CD4-positive, alpha-beta T cell treated with Interleukin-6 for 4 hours (primary cell): ENCODE results near the gene GPR55.
"Not testable (repeated sequence)": the region's sequence is repeated elsewhere in the genome, so short reads cannot be mapped to it uniquely, and the experiment has no call there.

Experiments
- DNase-seq: peaks from one replicate; pipeline ENCODE4 v3.0.0-alpha.2; 2020; ENCODE audit warnings: mixed read lengths

The GPR55 gene, protein sequence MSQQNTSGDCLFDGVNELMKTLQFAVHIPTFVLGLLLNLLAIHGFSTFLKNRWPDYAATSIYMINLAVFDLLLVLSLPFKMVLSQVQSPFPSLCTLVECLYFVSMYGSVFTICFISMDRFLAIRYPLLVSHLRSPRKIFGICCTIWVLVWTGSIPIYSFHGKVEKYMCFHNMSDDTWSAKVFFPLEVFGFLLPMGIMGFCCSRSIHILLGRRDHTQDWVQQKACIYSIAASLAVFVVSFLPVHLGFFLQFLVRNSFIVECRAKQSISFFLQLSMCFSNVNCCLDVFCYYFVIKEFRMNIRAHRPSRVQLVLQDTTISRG

DNA sequence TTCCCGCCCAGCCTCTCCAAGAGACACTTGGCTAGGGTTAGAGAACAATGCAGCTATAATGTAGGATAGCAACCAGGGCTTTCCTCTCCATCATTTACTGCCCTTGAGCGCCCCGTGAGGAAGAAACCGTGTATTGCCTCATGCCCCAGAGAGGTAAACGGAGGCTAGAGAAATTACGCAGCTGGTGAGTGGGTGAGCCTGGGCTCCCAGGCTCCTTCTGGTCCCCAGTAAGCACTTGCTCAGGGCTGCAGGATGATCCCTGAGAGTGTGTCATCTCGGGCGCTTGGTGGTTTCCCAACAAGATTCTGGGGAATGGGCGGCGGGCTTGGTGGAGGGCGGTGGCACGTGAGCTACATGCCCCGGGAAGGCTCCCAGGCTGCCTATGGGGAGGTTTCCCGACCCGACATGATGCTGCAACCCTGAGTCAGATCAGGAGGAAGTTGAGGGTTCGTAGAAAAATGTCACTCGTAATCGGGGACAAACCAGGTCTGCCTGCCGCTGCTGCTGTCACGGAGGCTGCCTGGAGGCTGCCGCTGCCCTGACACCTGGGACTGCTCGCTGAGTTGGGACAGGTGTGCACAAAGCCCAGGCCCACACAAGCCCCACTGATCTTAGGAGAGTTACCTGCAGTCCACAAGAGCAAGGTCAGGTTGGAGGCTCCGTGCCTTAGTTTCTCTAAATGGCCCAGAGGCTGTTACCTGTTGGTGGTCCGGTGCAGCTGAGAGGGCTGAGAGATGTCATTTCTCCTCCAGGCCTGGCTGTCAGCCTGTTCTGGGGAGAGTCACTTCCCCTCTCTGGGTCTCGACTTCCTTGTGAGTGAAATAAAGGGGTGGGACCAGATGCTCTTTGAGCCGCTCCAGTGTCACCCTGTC lies at the start of gene GPR55:
Gene GPR55 (minus strand): TSS at position 773 of the 872 bp plus-strand sequence. CDS start 14,280 bp downstream, outside the sequence.
- DNase-seq, result peak; percentile 61

DNA sequence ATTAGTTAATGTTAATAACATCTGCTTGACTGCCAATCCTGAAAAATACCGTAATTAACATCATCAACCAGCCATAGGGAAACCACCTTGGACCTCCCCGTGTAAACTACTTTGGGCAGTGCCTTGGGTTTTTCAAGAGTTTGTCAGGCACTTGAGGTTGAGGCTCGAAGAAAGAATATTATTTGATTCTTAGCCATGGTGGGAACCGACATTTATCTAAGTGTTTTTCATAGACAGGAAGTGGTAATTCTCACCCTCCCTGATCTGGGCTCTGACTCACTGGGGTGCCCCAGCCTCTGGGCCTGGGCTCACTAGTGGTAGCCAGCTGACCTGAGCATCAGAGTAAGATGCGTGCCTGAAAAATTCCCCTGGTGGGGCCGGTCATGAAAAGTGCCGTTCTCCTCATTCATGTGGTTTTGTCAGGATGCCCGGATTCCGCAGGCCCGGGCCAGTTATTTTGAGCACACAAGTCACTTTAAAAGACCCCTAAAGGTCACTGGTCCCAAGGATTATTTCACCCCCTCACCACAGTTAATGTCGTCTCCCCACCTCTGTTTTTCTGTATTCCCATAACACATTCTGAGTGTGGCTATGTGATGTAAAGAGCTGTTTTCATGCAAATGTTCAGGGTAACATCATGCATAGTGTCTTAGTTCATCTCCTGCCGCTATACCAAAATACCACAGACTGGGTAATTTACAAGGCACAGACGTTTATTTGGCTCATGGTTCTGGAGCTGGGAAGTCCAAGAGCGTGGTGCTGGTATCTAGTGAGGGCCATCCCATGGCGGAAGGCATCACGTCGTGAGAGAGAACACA lies 49.3 kb upstream of the GPR55 start:
- peak; percentile 75 for DNase-seq

DNA sequence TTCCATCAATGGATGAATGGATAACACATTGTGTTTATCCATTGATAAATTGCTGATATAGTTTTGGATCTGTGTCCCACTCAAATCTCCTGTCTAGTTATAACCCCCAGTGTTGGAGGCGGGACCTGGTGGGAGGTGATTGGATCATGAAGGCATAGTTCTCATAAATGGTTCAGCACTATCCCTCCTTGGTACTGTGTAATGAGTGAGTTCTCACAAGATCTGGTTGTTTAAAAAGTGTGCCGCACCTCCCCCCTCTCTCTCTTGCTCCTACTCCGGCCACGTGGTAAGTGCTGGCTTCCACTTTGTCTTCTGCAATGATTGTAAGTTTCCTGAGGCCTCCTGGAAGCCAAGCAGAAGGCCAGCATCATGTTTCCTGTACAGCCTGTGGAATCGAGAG lies 47.0 kb upstream of the GPR55 start:
- no peak for DNase-seq

DNA sequence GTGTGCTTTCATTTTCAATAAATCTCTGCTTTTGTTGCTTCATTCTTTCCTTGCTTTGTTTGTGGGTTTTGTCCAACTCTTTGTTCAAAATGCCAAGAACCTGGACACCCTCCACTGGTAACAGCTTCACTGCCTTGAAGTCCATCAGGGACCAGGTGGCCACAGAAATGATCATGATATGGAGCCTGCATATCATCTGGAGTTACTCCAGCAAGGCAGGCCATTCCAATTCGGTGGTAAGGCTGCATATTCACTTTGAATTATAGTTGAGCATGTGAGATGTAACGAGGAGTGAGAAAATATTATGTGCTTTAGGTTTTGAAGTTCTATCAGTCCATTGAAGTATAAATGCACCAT lies 44.6 kb upstream of the GPR55 start:
- no peak for DNase-seq

DNA sequence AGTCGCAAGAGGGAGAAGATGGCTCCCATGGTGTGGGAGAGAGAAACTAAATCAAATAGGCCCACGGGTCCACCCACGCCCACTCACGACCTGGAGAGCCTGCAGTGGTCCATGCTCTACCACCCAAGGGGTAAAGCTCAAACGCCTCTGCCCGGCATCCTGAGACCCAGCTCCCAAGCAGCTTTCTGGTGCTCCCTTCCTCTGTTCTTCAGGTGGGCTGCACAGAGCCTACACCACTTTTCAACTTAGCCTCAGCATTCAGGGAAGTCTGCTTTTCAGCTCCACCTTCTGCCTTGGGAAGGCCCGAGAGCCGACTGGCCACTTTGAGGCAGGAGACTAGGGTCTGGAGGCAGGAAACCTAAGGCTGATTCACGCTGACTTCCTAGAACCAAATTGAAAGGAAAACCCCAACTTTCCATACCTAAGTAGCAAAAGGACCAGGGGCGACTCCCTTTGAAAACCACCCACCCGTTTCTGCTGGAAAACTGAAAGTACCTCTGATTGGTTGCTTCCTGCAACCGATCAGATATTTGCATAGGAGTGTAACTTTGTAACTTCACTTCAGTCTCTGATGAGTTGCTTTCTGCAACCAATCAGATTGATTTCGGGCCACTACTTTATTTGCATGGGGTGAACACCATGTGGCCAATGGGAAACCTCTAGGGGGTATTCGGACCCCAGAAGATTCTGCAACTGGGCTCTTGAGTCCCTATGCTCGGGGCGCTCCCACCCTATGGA lies 44.0 kb upstream of the GPR55 start:
- no peak for DNase-seq

DNA sequence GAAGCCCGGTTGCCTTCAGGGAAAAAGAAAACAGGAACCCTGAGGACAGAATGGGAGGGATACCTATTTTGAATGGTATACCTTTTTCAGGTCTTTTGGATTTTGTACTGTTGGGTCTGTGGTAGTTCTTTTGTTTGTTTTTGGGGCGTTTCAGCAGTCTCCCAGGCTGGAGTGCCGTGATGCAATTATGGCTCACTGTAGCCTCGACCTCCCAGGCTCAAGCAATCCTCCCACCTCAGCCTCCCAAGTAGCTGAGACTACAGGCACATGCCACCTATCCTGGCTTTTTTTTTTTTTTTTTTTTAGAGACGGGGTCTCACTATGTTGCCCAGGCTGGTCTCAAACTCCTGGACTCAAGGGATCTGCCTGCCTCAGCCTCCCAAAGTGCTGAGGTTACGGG lies 43.3 kb upstream of the GPR55 start:
- not testable (repeated sequence) for DNase-seq

DNA sequence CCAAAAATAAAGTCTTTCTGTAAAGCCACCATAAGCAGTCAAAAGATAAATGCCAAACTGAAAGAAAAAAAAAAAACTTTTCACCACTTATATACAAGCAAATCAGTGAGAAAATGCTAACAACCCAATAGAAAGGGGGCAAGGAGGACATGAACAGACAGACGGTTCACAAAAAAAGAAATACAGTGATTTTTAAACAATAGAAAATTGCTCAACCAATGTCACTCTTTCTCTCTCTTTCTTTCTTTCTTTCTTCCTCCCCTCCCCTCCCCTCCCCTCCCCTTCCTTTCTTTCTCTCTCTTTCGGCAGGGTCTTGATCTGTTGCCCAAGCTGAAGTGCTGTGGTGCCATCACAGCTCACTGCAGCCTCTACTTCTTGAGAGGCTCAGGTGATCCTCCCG lies 42.1 kb upstream of the GPR55 start:
- DNase-seq, result no peak

DNA sequence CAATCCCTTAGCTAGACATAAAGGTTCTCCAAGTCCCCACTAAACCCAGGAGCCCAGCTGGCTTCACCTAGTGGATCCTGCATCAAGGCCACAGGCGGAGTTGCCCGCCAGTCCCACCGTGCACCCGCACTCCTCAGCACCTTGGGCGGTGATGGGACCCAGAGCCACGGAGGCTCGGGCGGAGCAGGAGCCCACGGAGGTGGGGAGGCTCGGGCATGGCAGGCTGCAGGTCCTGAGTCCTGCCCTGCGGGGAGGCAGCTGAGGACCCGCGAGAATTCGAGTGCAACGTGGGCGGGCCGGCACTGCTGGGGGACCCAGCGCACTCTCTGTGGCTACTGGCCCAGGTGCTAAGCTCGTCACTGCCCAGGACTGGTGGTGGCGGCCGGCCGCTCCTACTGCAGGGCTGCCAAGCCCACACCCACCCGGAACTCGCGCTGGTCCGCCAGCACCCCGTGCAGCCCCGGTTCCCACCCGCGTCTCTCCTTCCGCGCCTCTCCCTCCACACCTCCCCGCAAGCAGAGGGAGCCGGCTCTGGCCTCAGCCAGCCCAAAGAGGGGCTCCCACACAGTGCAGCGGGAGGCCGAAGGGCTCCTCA lies 39.2 kb upstream of the GPR55 start:
- DNase-seq, result no peak

DNA sequence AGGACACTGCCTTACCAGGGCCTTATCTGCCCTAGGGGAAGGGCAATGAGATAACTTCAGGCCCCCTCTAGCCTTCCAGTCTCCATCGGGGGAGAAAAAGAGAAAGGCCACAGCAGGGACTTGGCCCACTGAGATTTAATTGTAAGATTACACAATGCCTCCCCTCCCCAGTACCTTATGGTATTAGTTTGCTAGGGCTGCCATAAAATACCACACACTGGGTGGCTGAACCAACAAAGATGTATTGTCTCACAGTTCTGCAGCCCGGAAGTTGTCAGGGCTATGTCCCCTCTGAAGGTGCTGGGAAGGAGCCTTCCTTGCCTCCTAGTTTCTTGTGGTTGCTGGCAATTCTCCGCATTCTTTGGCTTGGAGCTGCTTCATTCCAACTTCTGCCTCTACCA lies 36.0 kb upstream of the GPR55 start:
- DNase-seq, result no peak

DNA sequence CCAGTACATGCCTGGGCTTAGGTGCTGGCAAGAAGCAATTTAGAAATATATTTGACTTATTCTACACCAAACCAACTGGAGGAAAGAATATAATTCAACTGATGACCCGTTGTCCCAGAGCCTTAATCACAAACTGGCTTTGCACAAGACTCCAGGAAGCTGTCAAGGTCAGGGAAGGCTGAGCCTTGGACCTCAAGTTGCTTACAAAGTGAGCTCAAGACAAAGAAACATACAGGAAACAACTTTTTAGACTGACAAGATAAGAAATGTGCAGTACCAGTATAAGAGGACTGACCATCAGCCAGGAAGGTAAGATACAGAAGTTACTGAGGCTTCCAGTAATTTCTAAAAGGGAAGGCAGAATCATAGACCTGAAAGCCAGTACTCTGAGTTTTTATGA lies 35.0 kb upstream of the GPR55 start:
- DNase-seq, result no peak

DNA sequence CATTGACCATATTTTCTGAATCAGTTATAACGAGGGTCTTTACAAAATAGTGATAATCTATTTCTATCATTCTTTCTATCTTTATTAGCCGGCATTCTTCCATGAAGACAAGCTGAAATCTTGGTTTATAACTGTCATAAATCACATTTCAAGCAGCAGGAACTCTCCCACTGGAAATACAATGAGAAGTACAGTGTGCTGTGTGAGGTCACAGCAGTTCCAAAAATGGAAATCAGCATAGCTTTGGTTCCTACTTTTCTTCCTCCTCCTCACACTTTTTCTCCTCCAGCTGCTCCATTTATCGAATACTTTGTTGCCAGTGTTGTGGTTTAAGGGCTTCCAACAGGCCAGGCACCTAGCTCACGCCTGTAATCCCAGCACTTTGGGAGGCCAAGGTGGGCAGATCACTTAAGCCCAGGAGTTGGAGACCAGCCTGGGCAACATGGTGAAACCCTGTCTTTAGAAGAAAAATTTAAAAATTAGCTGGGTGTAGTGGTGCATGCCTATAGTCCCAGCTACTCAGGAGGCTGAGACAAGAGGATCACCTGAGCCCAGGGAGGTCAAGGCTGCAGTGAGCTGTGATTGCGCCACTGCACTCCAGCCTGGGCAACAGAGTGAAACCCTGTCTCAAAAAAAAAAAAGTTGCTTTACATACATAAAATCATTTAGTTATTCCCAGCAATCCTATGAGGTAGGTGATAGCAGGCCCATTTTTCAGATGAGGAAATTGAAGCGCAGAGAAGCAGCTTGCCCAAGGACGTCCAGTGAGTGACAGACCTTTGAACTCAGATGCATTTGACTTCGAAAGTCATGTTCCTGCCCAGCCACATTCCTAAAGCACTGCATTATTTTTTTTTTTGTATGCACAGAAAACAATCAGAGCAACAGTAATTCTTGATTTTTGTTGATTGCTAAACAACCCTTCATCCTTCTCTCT lies 34.0 kb upstream of the GPR55 start:
- no peak for DNase-seq

DNA sequence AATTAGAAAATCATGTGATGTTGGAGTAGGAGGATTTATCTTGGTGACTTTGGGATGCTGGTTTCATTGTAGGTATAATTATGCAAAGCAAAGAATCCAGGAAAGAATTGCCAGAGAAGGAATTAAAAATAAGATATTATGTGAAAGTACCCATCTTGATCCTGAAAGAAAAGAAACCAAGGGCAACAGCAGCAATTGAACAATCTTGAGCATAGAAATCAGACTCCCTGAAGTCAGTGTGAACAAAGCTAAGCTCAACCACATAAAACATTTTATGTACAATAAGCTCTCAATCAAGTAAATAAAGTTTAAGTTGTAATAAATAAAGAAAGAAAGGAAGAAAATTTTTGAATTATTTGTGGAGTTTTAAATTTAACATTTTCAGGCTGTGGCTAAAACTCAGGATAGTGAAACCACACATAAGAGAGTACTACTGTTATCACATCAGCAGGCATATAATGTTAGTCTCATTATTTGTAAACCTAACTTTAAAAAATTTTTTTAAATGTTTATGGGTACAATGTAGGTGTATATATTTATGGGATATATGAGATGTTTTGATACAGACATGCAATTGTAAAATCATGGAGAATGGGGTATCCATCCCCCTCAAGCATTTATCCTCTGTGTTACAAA lies 32.8 kb upstream of the GPR55 start:
- no peak for DNase-seq

DNA sequence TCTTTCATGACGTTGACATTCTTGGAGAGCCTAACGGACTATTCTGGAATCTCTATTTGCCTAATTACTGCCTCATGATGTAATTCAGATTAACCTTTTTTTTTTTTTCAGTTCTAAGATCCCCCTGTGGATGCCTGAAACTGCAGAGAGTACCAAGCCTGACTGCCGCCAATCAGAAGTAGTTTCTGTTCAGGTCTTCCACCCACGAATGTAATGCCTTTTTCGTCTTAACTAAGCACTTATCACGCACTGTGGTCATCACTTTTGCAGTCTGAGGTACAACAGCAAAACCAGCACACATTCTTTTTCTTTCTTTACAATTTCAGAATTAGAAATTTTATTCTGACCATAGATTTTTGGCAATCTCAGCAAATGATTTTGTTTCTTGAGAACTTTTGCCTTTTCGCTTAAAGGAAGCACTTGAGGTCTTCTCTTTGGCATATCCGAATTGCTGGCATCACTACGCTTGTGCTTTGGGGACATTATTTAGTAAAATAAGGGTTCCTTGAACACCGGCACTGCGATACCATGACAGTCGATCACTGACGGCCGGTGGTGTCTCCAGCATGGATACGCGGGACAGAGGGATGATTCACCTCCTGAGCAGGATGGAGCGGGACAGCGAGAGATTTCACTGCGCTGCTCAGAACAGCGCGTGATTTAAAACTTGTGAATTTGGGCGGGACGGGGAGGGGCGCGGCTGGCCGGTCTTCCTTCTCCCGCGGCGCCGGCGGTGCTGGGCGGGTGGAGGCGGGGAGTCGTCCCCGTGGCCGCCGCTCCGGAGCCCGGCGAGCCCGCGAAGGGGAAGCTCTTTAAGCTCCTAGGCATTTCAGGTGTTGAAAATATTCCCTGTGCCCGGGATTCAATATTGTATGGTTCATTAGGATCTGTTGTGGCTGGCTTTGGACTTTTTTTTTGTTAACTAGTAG lies 32.0 kb upstream of the GPR55 start:
- DNase-seq, result peak; percentile 46

DNA sequence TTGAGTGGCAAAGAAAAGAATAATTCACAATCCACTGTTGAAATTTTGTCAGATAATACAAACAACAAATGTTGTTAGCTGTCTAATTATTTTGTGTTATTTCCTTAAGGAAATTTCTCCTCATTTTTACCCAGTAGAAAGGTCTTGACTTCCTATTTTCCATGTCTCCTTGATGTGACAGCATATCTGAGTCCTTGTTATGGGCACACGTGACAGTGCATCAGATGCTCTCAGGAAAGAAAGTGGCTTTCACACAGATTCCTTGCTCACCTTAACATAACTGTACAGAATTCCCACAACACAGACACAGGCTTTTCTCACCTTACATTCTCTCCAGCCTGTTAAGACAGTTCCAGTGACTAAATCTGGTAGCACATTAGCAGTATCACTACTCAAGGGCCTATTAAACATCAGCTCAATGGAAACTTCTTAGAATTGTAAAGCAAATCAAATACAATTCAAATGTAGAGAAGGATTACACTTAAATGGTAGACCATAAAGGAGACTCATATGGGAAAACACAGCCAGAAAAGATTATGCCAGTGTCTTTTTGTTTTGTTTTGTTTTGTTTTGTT lies 30.2 kb upstream of the GPR55 start:
- DNase-seq, result no peak

DNA sequence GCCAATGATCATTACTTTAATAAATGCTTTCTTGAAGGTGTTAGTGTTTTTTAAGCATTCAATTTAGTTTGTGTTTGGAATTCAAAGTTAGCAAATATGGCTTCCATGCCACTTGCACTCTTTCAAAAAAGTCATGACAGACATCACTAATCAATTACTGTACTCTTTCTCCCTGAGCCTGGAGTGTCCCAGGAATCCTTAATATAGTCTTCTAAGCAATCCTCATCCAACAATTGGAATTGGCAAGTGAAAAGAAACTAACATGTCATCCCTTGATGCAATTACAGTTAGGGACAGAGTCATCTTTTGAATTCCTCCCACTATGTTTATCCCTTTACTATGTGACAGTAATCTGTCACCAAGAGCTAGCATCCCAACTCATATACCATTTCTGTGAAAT lies 29.7 kb upstream of the GPR55 start:
- no peak for DNase-seq

DNA sequence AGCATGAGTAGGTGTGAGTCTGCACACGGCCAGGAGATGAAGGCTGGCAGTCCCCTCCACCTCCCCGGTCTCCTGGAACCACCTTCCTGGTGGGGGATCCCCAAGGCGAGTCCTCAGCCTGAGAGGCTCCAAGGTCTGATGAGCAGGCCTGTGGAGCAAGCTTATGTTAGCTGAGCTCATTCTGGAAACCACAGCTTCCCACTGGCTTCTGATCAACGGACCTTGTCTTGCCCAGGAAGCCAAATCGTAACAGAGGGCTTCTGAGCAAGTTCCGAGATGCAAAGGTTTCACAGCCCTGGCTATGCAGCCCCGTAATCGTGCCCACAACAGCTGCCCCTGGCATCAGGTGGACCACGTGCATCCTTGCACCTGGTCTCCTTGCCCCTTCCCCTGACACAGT lies 28.8 kb upstream of the GPR55 start:
- DNase-seq, result no peak

DNA sequence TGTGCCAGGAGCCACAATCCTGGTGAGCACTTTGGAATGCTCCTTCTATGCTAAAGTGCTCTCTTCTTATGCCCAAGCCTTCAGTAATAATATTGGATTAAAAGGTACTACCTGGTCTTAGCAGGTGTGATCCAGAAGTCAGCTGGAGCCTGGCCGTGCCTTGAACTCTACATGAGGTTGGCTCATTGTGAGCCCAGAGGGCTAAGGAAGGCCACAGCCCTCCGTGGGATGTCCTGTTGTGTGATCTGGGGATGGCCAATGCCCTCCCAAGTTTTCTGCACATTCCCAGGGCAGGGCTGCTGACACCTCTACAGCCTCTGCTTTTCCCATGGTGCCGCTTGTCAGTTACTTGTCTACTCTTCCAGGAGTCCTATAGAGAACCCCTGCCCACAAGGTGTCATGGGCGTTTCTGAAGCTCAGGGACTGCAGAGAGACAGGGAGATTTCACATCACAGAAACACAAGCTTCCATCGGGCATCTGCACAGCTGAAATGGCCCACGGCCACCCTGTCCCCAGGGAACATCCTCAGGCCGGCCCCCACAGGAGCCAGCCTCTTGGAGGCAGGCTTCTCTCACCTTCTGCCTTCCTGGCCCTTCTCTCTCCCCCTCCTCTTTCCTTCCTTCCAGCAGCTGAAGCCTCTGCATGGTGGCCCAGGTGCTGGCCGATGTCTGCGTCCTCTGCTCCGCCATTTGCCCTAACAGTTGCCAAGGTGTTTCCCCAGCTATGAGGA lies 27.3 kb upstream of the GPR55 start:
- no peak for DNase-seq

DNA sequence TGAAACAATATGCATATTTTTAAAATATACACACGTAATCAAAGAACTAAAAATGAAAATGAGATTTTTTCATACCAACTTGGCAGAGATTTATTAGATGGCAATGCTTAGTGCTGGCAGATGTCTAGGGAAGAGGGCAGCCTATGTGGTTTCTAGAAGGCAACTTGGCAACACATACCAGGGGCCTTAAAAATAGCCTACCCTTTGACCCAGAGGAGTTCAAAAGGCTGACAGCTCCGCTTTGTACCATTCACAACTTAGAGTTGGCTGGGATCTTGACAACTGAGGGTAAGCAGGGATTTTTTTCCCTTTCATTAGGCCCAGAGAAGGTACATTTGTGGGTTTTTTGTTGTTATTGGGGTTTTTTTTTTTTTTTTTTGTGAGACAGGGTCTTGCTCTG lies 26.4 kb upstream of the GPR55 start:
- no peak for DNase-seq
